Lower lobe of right lung (tissue), 2 donors: Measurements from ENCODE around the gene CASZ1. TPM values are rescaled to one million over a fixed set of nuclear protein-coding genes. Genes with fewer than 3 reads are reported as not detected.
A peak's percentile ranks its signal among the peaks of the same experiment; 100 is the strongest.

Experiments
- ATAC-seq, 2 donors: fragments of 200-7000 bp; cut with Tn5 transposase; one replicate each; pipeline ENCODE4 v1.9.1; 2020 to 2022; ENCODE audit warnings: mild to moderate bottlenecking in 2 of 2, moderate library complexity in 2 of 2
- DNase-seq: peaks from one replicate; pipeline ENCODE4 v3.0.0-alpha.2; 2020
- H3K27ac ChIP-seq: fragments of 200-600 bp; one replicate; pipeline ENCODE4 v1.8.0; 2022
- H3K27me3 ChIP-seq: fragments of 200-600 bp; one replicate; pipeline ENCODE4 v1.8.0; 2022; ENCODE audit warnings: low read depth
- H3K36me3 ChIP-seq: fragments of 200-600 bp; one replicate; pipeline ENCODE4 v1.8.0; 2022; ENCODE audit warnings: mild to moderate bottlenecking
- H3K4me1 ChIP-seq: fragments of 200-600 bp; one replicate; pipeline ENCODE4 v1.8.0; 2022
- H3K4me3 ChIP-seq: fragments of 200-600 bp; one replicate; pipeline ENCODE4 v1.8.0; 2022; ENCODE audit warnings: mild to moderate bottlenecking
- H3K9me3 ChIP-seq: fragments of 200-600 bp; one replicate; pipeline ENCODE4 v1.8.0; 2022
- intact Hi-C: fragments of 100-400 bp; cut with DNase I; formaldehyde crosslinking; loops from one replicate; pipeline ENCODE4 v1.11.0; 2022
- total RNA-seq: library from RNA; stranded (reverse); fragmentation: NEBNext Ultra II Directional; extraction: Animal tissue kit (Norgen Biotek cat#: 25700); gene quantifications from one replicate; pipeline ENCODE4 v1.2.1, GENCODE V29; 2021
- TF ChIP-seq, protein P1 (sequence below): fragments of 200-600 bp; IDR thresholded peaks from one replicate; pipeline ENCODE4 v1.8.0; 2022; ENCODE audit warnings: antibody characterized with exemption, mild to moderate bottlenecking
- donor health status: DM: no; HTN: yes; CAD: no; lungs with severe emphysema.

Gene CASZ1
- total RNA-seq, 1 donor from 2014 or later = 47.5 TPM

DNA sequence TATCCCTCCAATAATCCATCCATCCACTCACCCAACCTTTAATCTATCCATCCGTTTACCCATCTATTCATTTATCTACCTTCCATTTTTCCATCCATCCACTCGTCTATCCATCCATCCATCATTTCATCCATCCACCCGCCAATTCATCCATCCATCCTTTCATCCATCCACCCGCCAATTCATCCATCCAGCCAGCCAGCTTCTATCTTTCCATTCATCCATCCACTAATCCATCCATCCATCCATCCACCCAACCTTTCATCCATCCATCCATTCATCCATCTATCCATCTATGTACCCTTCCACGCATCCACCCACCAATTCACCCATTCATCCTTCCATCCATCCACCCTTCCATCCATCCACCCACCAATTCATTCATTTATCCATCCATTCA, 10.5 kb upstream of the CASZ1 start:
- Histone ChIP-seq H3K27ac (no peak overlapping the region), H3K4me3 (no peak overlapping the region), H3K36me3 (no peaks in the 10 kb centered on the region), H3K9me3 (no peaks in the 10 kb centered on the region), H3K4me1 (peaks cover 5% of the 10 kb centered on the region), H3K27me3 (peaks cover 7% of the 10 kb centered on the region)
- DNase-seq (no peak), ATAC-seq (no peak)
- intact Hi-C loops = no loop called here
- TF ChIP-seq, protein P1, sequence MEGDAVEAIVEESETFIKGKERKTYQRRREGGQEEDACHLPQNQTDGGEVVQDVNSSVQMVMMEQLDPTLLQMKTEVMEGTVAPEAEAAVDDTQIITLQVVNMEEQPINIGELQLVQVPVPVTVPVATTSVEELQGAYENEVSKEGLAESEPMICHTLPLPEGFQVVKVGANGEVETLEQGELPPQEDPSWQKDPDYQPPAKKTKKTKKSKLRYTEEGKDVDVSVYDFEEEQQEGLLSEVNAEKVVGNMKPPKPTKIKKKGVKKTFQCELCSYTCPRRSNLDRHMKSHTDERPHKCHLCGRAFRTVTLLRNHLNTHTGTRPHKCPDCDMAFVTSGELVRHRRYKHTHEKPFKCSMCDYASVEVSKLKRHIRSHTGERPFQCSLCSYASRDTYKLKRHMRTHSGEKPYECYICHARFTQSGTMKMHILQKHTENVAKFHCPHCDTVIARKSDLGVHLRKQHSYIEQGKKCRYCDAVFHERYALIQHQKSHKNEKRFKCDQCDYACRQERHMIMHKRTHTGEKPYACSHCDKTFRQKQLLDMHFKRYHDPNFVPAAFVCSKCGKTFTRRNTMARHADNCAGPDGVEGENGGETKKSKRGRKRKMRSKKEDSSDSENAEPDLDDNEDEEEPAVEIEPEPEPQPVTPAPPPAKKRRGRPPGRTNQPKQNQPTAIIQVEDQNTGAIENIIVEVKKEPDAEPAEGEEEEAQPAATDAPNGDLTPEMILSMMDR = no peak

DNA sequence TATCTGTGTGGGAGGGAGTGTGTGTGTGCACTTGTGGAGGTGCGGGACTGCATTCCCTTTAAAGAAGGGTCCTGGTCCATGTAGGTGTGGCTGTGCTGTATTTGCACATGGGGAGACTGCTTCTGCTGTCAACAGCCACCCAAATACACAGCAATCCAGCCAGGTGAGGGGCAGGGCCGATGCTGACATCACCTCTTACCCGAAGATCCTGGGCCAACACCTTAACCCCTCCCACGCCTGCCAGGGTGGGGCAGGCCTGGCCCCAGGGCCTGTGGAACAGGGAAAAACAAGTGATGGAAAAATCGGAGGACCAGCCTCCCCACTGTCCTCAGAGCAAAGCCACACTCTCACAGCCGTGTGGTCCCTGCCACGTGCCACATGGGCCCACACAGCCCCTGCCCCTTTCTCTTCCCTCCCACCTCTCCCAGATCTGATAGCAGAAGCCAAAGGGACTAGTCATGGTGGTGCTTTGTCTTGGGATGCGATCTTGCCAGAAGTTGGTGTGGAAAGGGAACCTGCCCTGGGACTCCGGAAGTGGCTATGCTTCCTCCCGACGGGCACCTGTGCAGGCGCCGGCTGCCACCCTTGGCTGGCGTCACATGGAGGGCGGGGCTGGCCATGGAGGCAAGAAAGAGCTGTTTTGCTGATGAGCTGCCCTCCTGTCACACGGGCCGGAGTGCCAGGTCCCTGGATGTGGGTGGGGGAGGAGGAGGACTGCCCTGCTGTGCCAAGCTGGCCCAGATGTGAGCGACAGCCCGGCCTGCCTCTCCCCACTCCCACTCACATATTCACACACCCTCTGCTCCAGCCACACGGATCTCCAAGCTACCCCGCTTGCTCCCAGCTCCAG, 7.8 kb upstream of the CASZ1 start:
- Histone ChIP-seq H3K4me3 (no peak overlapping the region), H3K27me3 (peaks cover 13% of the 10 kb centered on the region)
- ATAC-seq = peak; percentile 93 to 97

DNA sequence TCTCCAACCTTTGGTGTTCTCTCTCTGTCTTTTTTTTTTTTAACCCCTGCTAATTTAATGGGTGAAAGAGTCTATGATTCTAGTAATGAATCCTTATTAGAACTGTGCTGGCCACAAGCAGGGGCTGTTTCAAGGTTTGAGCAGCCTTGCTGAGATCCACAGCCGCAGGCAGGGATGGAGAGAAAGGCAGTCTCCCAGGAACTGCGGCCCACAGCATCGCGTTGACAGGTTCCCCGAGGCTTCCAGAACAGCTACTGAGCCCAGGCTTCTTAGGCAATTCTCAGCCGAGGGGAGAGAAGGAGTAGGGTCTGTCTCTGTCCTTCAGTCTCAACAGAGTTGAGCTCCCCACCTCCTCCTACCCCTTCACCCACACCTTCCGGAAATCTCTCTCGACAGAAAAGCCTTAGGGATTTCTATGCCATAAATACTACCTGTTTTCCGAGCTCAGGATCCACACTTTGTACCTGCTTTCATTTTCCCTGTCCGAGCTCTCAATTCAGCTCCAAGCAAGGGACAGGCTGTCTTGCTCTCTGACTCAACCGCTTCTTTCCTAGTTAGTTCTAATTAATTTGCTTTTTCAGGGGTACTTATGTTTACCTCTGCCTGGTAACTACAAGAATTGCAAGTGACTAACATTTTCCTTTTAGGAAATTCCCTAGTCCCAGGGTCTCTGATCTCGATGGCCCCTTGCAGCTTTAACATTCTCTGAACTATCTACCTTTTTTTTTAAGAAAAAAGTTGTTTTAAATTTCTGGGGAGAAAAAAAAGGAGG, 6.7 kb upstream of the CASZ1 start:
- Histone ChIP-seq H3K27me3 (peaks cover 13% of the 10 kb centered on the region), H3K27ac (peak overlapping the region; percentile 77), H3K4me3 (no peak overlapping the region), H3K36me3 (no peaks in the 10 kb centered on the region), H3K9me3 (no peaks in the 10 kb centered on the region), H3K4me1 (peaks cover 5% of the 10 kb centered on the region)
- DNase-seq (no peak), ATAC-seq (peak in 1 of 2 donors; percentile 12)
- TF ChIP-seq, protein P1 = no peak
- intact Hi-C loops = no loop called here

More for the DNA sequence above, 7.8 kb upstream of the CASZ1 start:
- DNase-seq = peak; percentile 78
- H3K4me1 ChIP-seq = peaks cover 5% of the 10 kb centered on the region
- peak overlapping the region; percentile 77 for H3K27ac ChIP-seq
- intact Hi-C loops = no loop called here
- TF ChIP-seq, protein P1 = no peak
- no peaks in the 10 kb centered on the region for H3K36me3 ChIP-seq
- H3K9me3 ChIP-seq = no peaks in the 10 kb centered on the region

DNA sequence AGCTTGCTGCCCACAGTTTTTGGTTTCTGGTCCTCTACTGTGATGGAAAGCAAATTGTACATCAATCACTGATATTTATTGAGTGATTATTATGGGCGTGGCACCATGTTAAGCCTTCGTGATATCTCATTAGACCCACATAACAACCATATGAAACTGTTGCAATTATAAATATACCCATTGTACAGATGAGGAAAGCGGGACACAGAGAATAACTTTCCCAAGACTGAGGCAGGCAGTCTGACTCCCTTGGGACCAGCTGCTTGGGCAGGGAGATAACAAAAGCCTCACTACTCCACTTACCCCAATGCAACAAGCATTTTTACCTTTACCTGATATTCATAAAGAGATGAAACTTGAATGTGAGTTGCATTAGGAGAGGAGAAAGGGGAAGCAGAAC, 4.3 kb upstream of the CASZ1 start:
- H3K4me3 ChIP-seq = no peak overlapping the region
- intact Hi-C loops = no loop called here
- peaks cover 9% of the 10 kb centered on the region for H3K4me1 ChIP-seq
- peak; percentile 0 for DNase-seq
- no peak for ATAC-seq
- no peaks in the 10 kb centered on the region for H3K9me3 ChIP-seq
- TF ChIP-seq, protein P1 = no peak
- H3K27ac ChIP-seq = no peak overlapping the region
- H3K36me3 ChIP-seq = no peaks in the 10 kb centered on the region
- H3K27me3 ChIP-seq = peaks cover 7% of the 10 kb centered on the region

DNA sequence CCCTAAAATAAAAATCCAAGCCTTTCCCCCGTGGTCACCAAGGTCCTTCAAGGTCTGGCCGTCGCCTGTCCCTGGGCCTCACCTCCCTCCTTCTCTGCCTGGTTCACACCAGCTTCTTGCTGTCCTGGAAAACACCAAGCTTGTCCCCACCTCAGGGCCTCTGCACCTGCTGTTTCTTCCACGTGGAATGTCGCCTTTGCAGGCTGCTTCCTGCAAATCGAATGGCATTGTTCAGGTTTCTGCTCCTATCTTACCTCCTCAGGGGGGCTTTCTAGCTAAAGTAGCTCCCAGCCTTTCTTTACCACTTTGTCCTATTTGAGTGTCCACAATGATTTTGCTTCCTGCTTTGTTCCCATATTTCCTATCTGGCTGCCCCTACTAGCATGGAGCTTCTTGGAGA, 3.3 kb upstream of the CASZ1 start:
- TF ChIP-seq, protein P1 = no peak
- intact Hi-C loops = no loop called here

More for the DNA sequence above, 3.3 kb upstream of the CASZ1 start:
- no peak for ATAC-seq
- peaks cover 9% of the 10 kb centered on the region for H3K4me1 ChIP-seq
- H3K4me3 ChIP-seq = no peak overlapping the region
- peak; percentile 9 for DNase-seq
- H3K27ac ChIP-seq = no peak overlapping the region
- H3K36me3 ChIP-seq = no peaks in the 10 kb centered on the region
- no peaks in the 10 kb centered on the region for H3K9me3 ChIP-seq
- H3K27me3 ChIP-seq = peaks cover 13% of the 10 kb centered on the region
